ENCODE data around the gene COQ8B.

Gene COQ8B

GRCh38 chr19:40690050-40690692 lies 26.5 kb downstream of the COQ8B start, which contains the start of gene NUMBL:
Gene NUMBL, minus strand, starts transcription at chr19:40690651. Its CDS starts 168 bp downstream, at chr19:40690483.
- DNase-seq, result no peak

- no peak for DNase-seq
Measured at GRCh38 chr19:40689339-40690049, 27.2 kb downstream of the COQ8B start.

- DNase-seq, result no peak
Measured at GRCh38 chr19:40688987-40689338, 27.7 kb downstream of the COQ8B start.

GRCh38 chr19:40688309-40688708 lies 28.4 kb downstream of the COQ8B start:
- DNase-seq, result no peak

- no peak for DNase-seq
Measured at GRCh38 chr19:40687525-40688016, 29.1 kb downstream of the COQ8B start.

GRCh38 chr19:40686882-40687524 lies 29.7 kb downstream of the COQ8B start:
- no peak for DNase-seq

GRCh38 chr19:40685563-40685962 lies 31.1 kb downstream of the COQ8B start:
- DNase-seq, result no peak

GRCh38 chr19:40685016-40685526 lies 31.6 kb downstream of the COQ8B start:
- no peak for DNase-seq

- DNase-seq, result no peak
Measured at GRCh38 chr19:40684280-40684679, 32.4 kb downstream of the COQ8B start.

- DNase-seq, result no peak
Measured at GRCh38 chr19:40683437-40683836, 33.2 kb downstream of the COQ8B start.

- no peak for DNase-seq
Measured at GRCh38 chr19:40682431-40682964, 34.2 kb downstream of the COQ8B start.

GRCh38 chr19:40681039-40681438 lies 35.6 kb downstream of the COQ8B start:
- no peak for DNase-seq

- no peak for DNase-seq
Measured at GRCh38 chr19:40677156-40677555, 39.5 kb downstream of the COQ8B start.

- no peak for DNase-seq
Measured at GRCh38 chr19:40674291-40674690, 42.4 kb downstream of the COQ8B start.

- no peak for DNase-seq
Measured at GRCh38 chr19:40673397-40673796, 43.3 kb downstream of the COQ8B start.

- no peak for DNase-seq
Measured at GRCh38 chr19:40672573-40673299, 44.0 kb downstream of the COQ8B start.

- no peak for DNase-seq
Measured at GRCh38 chr19:40672038-40672437, 44.6 kb downstream of the COQ8B start.

- no peak for DNase-seq
Measured at GRCh38 chr19:40671404-40671803, 45.3 kb downstream of the COQ8B start.

GRCh38 chr19:40668991-40669614 lies 47.6 kb downstream of the COQ8B start:
- no peak for DNase-seq

- DNase-seq, result no peak
Measured at GRCh38 chr19:40667602-40668001, 49.1 kb downstream of the COQ8B start.

- DNase-seq, result no peak
Measured at GRCh38 chr19:40666803-40667438, 49.8 kb downstream of the COQ8B start.

Data from NCI-H1930 (cell line).